Activated naive CD4-positive, alpha-beta T cell (primary cell): Measurements from ENCODE around the gene NLN.
A peak's percentile ranks its signal among the peaks of the same experiment; 100 is the strongest.
"Not testable (repeated sequence)": the region's sequence is repeated elsewhere in the genome, so short reads cannot be mapped to it uniquely, and the experiment has no call there.

Source experiments
- DNase-seq, 4 experiments: peaks; one replicate each; lab custom pipeline; 2025; lab: John Stamatoyannopoulos, UW

Gene NLN

DNA sequence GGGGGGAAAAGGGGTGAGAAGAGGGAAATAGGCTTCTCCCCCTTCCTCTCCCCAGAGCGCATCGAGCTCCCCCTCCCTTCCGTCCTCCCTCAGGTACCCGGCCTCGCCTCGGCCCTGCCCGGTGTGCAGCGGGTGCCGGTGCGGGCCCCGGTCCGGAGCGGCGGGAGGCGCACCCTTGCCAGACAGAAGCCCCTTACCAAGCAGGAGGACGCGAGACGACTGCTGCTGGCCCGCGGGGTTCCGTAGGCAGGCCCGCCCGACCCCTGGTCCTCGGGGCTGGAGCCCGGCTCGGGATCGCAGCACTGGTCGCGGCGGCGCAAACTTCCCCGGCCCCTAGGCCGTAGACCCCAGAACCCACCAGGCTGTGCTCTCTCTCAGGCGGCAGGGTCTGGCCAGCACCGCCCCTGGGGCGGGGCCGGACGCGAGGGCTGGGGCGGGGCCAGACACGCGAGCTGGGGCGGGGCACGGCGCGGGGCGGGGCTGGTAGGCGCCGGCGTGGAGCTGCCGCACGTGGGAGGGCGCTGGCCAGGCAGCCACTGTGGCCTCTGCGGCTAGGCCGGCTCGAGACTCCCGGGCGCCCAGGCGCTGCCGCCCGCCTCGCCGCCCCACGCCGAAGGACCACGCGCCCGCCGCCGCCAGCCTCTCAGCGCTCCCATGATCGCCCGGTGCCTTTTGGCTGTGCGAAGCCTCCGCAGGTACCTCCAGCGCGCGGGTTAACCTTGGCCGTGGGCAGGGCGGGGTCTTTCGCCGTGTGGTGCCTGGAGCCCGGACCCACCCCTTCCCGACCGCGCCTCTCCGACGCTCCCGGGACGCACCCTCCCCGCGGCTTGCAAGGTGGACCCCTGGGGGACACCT lies at the start of gene NLN, which contains the start of gene SGTB:
NLN (plus strand) TSS at position 486 of the 855 bp plus-strand sequence; CDS start at position 655, 169 bp downstream.
SGTB (minus strand) TSS at position 390 of the 855 bp plus-strand sequence. CDS start 1,302 bp downstream, outside the sequence.
- peak; percentile 53 to 85 (median 62) for DNase-seq

DNA sequence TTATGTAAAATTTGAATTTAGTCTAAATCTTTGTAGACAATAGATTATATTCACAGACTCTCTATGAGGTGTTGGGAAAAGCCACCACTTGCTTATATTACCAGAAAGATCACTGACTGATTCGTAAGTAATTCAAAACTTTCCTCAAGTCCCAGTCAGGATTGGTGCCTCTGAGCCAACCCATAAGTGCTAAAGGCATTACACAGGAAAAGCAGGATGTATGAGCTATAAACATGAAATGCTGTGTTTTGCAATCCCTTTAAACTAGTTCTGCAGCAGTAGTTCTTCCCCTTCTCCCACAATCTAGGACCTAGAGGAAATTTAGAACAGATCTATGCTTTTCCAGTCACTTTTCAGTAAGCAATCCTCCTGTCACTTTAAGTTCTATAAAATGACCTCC lies 49.2 kb upstream of the NLN start:
- DNase-seq = no peak

DNA sequence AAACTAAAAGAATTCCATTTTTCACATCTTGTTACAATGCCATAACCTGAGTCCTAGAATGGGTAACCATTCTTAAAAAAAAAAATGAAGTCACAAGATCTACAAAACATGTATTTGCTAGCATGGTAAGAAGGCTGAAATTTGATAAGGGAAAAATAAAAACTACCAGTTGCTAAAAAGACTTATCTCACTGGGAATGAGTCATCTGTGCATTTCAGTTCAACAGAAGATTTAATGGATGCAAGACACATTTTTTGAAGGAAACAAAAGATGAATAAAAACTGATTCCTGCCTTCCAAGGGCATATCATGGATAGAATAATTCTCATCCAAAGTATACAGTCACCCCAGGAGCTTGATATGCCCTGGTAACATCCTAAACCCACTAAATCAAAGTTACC lies 47.3 kb upstream of the NLN start:
- DNase-seq = no peak

DNA sequence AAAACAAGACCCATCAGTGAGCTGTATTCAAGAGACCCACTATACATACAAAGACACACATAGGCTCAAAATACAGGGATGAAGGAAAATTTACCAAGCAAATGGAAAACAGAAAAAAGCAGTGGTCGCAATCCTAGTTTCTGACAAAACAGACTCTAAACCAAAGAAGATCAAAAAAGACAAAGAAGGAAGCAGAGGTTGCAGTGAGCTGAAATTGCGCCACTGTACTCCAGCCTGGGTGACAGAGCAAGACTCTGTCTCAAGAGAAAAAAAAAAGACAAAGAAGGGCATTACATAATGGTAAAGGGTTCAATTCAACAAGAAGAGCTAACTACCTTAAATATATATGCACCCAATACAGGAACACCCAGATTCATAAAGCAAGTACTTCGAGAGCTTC lies 45.9 kb upstream of the NLN start:
- DNase-seq = not testable (repeated sequence)

DNA sequence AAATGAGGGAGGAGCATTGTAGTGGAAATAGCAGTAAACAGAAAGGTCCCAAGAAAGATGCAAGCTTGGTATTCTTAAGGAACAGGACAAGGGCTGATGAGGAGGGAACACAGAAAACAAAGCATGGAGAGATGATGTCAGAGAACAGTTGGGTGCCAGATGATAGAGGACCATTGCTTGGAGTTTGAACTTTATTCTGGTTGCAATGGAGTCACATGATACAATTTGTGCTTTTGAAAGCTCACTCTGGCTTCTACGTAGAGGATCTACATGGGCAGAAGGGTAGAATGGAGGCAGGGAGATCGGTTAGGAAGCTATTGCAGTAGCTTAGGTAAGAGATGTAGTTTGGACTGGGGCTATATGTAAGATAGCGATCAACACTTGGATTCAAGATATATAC lies 39.9 kb upstream of the NLN start:
- DNase-seq = no peak

DNA sequence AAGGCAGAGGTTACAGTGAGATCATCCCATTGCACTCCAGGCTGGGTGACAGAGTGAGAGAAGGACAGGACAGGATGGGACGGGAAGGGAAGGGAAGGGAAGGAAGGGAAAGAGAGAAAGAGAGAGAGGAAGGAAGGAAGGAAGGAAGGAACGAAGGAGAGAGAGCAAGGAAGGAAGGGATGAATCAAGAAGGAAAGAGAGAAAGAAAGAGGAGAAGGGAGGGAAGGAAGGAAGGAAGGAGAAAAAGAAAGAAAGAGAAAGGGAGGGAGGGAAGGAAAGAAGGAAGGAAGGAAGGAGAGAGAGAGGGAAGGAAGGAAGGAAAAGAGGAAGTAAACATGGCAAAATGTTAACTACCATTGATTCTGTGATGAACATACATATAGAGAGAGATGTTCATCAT lies 28.9 kb upstream of the NLN start:
- no peak for DNase-seq

DNA sequence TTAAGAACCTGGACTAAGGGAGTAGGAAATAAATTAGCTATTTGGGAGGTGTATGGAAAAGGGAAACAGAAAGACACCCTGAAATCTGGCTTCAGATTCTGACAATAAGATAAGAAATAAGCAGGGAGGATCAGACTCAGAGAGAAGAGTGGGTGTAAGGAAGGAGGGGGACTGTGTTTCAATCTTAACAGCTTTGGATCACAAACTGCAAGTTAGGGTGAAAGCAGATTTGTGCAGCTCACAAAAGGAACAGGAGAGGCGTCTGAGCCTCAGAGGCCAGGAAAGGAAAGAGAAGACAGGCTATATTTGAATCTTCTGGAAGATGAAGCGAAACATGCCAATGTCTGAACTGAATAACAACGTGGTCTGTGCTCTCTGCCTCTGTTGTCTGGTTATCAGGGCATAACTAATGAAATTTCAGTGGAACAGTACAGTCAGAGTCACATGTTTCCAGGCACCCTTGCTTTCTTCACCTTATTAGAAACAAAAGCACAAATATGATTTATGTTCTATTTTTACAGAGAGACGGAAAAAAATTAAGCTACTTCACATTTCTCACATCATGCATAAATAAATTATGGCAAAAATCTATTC lies 26.7 kb upstream of the NLN start:
- no peak for DNase-seq

DNA sequence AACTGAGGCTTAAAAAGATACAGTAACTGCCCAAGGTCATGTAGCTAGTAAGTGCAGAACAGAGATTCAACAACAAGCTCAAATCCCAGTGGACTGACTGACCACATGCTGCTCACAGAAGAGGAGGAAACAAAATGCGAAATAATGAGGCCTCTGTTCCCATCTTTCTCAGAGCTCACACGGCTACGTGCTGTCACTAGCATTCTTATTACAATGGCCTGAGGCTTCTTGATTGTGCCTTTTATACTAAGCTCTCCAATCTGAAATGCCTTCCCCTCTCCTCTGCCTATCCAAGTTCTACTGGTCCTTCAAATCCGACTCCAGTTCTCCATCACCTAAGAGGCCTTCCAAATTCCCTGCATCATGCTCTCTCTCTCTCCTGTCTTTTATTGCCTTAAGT lies 26.1 kb upstream of the NLN start:
- DNase-seq = no peak

DNA sequence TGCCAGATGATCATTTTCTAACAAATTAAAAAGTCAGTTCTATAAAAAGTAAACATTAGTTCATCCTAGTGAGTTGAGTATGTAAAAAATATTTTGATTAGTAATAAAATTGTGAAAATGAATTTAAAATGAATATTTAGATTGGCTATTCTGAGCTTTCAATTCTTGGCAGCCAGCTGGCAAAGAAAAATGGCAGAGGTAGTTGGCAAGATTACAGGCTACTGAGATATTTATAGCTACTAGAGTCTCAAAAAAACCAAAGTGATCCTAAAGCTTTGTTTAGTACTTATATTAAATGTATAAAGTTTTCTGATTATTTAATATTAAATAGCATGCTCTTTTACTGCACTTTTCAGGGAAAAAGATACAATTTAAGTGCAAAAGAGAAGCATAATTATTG lies 25.1 kb upstream of the NLN start:
- DNase-seq = no peak

DNA sequence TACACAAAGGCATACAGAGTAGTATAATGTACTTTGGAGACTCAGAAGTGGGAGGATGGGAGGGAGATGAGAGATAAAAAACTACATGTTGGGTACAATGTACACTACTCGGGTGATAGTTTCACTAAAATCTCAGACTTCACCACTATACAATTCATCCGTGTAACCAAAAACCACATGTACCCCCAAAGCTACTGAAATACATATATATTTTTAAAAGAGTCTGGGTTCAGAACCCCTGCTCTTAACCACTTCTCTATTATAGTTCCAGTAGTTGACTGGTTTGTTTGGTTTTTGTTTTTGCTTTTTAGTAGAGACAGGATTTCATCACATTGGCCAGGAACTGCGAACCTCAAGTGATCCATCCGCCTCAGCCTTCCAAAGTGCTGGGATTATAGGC lies 22.7 kb upstream of the NLN start:
- no peak for DNase-seq

DNA sequence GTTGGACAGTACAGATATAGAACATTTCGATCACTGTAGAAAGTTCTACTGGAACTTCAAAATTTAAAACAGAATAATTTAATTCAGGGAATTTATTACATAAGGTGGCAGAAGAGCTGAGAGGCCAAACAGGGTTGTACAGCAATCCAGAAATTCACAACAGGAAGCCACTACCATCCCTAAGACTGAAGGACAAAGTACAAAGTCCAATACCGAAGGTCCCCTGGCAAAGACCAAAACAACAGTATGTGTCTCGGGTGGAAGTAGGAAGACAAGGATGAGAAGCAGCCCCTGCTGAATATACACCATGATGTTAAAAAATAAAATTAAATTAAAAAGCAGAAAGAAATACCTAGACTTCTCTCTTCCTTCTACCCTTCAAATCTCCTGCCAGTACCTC lies 20.0 kb upstream of the NLN start:
- no peak for DNase-seq

DNA sequence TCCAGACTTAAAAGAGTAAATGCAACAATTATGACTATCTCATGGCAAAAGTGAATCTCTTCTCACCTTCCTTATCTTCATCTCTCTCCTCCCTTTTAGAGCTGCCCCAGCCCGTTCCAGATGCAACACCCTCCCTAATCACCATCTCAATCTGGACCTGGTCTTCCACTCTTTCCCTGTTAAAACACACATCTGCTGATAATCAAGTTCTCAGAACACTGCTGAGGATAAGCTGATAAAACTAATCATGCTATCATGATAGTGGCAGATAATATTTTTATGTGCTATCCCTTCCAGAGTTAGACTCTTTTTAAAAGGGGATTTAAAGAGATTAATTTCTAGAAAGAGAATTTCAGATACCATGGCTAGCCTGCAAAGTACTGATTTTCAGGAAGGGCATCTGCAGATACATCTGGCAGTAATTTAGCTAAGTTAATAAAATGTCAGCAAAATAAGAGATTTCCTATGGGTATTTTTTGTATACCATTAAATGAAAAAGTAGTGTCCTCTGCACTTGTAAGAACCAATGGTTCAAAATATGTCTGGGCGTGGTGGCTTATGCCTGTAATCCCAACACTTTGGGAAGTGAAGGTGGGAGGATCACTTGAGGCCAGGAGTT lies 17.3 kb upstream of the NLN start:
- no peak for DNase-seq

DNA sequence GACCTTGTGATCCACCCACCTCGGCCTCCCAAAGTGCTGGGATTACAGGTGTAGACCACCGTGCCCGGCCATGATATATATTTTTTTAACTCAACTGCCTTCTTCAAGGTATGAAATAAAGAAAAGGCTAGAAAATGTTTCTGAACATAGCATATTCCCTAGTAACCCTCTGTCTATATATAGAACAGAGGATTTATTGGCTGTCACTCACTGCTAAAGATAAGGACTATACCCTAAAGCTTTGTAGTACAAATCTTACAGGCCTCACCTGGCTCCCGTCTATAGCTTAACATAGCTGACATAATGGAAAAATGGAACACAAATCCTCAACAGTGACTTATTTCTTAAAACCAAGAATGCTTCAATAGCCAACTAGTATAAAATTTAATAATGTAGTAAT lies 14.3 kb upstream of the NLN start:
- DNase-seq = no peak

DNA sequence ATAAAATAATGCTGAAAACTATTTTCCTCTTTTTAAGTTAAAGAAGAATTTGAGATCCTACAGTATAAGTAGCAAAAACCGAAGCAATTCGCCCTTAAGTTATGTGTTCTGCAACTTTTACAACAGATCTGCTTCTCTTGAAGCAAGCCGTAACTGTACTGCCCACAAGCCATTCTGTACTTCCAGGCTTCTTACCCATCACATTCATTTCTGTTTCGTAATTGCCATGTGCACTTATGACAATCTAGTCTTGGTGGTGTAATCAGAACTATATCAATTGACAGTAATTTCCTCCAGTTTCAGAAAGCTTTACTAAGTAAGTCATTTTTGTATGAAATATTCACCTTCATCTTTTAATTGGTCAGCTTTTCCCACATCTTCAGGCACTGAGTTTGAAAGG lies 13.9 kb upstream of the NLN start:
- DNase-seq = no peak

DNA sequence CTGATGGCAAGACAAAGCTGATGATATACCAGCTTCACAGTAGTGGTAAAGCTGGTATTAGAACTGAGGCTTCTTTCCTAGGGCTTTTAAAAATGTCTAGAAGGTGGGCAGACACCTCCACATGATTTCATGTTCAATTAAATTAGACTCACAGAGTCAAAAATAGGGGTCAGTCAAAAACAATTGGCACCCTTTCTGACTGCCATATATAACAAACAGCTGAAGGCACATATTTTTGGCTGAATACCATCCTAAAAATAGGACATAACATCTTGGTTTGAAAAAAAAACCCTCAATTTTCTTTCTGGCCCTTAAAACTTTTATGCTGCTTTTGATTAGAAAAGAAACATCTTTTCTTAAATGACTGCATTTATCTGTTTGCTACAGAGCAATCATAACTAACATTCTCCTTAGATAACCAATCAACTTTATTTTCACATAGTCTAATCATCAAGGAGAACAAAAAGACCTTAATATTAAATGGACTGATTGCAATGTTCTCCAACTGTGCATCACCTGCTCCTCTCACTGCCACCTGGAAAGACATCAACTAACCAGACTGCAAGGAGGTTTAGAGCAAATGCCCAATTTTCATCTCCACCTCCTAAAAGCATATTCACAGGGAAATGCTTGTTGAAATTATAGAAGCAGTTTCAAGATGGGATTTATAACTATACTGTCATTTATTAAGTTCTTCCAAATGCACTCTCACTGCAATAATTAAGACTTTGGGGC lies 3.3 kb upstream of the NLN start:
- no peak for DNase-seq

DNA sequence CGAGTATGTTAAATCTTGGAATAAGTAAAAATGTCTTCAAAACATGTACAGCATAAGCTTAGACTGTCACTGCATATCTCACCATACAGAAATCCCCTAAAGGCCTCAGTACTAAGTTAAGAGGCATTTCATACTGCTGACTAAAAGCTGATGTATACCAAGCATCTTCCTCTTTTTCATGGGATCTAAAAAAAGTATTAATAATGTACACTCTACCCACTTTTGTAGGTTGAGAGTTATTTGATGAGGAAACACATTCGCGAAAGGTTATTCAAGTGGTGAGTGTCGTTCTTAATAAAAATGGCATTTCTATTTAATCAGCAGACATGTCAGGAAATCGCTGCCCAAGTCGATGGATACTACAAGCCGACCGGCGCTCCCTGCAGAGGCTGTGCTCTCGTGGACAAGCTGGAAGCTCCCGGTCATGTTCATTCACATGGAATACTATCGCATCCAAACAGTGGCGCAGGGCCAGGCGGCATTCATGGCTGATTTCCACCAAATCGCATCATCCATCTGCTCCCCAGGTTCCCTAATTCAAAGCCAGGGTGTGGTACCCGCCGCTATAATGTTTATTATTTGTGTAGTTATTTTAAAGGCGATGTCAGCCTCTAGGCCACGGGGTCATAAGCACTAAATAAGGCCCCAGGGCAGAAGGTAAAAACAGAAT lies 820 bp upstream of the NLN start:
- DNase-seq = no peak

DNA sequence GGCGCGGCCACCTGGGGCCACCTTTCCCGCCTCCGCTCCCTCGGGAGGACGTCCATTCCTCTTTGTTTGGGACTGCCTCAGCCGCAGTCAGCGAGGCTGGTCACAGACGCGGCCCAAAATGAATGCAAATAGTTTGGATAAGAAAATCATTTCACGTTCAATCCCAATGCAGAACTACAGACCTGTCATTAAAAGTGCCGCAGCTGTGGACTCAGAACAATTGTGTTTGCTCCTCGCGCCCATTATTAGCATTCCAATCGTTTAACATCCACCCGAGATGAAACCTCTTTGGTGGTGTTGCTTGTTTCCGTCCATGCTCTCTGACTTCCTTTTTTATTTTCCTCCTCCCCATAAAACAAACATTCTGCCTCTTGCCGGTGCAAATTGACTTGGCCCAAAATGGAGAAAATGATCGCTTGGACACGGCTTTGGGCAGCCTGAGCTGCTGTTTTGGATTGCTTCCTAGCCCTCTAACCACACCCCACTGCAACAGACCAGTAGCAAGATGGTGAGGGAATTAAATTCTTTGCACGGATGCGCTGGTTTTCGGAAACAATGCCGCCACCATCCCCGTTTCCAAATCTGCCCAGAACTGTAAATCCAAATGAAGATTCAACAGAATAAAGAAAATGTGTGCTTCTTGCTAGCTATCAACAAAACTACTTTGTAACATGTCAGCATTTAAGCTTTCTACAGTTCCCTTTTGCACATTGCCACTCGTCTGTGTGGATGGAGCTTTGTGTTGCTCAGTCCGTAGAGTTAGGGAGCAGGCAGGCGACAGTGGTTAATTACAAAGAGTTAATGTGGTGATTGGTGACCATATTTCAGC lies 784 bp downstream of the NLN start:
- no peak for DNase-seq

DNA sequence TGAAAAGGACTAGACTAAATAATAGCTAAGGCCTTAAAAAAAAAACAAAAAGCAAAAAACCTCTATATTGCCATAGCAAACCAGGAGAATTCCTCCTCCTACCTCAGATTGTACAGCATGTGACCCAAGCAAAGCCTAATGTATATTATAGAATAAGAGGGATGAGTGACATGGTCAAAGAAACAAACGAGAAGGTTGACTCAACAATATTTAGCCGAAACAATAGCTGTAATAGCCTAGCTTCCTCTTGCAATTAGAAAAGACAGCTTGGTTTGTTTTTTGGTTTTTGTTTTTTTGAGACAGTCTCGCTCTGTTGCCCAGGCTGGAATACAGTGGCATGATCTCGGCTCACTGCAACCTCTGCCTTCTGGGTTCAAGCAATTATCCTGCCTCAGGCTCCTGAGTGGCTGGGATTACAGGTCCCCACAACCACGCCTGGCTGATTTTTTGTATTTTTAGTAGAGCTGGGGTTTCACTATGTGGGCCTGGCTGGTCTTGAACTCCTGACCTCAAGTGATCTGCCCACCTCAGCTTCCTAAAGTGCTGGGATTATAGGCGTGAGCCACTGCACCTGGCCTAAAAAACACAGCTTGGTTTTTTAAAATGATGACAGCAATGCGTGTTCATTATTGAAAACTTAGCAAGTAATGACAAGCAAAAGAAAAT lies 5.6 kb downstream of the NLN start:
- DNase-seq = no peak

DNA sequence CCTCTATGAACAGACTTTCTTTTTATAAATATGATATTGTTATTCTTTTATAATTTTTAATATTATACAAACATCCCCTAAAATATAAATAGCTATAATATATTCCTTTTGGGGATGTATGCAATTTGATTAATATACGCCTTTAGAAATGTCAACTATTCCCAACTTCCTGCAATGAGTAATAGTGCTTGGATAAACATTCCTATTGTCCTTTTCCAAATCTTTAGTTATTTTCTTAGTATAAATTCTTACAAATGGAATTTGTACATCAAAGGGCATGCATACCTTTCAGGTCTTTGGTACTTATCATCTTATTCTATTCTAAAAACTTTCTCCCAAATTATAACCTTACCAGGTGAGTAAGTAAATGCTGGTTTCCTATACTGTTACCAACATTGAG lies 6.2 kb downstream of the NLN start:
- DNase-seq = no peak

DNA sequence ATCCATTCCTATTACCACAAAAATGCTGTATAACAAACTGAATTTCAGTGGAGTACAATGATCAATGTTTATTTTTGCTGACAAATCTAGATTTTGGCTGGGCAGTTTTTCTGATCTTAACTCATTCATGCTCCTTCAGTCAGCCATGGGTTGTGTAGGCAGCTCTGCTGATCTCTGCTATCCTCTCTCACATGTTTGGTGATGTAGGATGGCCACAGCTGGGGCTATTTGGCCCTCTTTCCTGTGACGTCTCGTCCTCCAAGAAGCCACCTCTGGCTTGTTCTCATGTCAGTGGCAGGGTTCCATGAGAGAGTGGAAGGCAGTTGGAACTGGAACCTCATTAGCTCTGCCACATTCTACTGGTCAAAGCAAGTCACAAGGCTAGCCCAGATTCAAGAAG lies 8.9 kb downstream of the NLN start:
- DNase-seq = no peak
